CD4-positive, alpha-beta T cell treated with Interleukin-6 at 100 ng/mL for 8 hours (primary cell): ENCODE results near the gene PICK1.
"Not testable (repeated sequence)": the region's sequence is repeated elsewhere in the genome, so short reads cannot be mapped to it uniquely, and the experiment has no call there.

Experiments used
- DNase-seq: peaks from one replicate; pipeline ENCODE4 v3.0.0-alpha.2; 2020; ENCODE audit warnings: mixed read lengths, low spot score

The PICK1 gene

GRCh38 chr22:38074181-38075104, 17.2 kb downstream of the PICK1 start:
- DNase-seq: no peak

DNA sequence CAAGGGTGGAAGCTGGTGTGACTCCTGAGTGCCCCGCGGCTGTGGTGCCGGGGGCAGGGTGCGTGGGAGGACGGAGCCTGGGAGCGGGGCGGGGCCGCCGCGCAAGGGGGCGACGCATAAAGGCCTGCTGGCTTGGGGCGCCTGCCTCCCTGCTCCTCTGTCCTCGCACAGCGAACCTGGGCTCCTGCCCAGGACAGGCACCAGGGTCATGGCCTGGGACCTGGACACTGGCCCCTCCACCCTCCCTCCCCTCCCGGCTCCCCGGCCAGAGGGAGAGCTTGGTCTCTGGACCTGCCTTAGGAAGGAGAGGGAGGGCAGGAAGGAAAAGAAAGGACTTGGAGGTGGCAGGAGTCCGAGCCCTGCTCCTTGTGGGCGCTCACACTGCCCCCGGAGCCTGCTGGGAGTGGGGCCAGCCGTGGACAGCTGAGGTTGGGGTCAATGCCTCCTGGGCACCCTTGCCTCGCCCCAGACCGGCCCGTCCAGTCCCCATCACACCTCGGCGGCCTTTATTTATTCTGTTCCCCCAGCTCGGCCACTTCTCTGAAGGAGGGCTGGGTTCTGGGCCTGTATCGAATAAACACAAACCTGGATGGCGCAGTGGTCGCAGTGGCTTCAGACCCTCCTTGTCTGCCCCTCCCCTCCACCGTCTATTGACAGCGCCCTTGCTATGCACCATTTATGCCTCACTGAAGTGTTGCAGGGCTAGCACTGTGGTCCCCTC, 18.1 kb downstream of the PICK1 start:
- no peak for DNase-seq

DNA sequence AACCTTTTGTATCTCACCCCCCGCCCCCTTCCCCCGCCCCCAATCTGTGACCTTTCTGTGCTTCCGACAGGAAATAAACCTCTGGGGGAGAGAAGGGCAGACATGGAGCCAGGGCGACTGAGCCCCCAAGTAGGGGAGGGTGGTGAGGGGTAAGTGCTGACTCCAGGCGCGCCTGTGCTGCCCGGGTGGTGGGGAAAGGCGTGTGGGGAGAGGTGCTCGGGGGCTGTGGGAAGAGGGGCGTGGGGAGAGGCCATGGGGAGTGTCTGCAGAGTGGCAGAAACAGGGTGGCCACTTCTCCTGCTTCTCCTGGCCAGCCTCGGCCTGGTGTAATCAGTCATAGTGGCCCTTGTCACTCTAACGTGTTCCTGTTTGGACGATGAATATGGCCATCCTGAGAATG, 18.8 kb downstream of the PICK1 start:
- no peak for DNase-seq

DNA sequence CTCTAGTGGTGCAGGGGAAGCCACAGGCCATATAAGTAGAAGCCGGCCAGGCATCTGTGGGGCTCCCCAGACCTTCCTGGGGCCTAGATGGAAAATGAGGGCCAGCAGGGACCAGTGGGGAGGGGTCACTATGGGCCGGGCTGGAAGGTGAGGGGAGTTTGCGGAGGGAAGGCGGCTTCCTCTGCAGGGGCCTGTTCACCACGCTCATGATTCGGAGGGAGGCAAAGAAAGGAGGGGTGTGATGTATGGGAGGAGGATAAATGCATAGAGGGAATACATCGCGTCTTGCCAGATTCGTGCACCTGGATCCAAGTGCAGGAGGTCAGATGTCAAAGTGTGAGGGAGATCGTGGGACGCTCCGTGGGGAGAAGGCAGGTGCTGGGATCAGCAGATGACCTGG, 19.9 kb downstream of the PICK1 start:
- no peak for DNase-seq

GRCh38 chr22:38077595-38077994, 20.4 kb downstream of the PICK1 start:
- DNase-seq: no peak

GRCh38 chr22:38078046-38078840, 21.0 kb downstream of the PICK1 start:
- no peak for DNase-seq

DNA sequence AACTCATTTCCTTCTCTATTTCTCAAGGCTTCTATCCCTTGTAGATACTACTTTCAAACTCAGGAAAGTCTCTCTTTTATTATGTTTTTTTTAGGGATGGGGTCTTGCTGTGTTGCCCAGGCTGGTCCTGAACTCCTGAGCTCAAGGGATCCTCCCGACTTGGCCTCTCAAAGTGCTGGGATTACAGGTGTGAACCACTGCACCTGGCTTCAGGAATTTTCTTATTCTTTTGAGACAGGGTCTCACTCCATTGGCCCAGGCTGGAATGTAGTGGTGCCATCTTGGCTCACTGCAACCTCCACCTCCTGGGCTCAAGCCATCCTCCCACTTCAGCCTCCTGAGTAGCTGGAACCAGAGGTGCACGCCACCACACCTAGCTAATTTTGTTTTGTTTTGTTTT, 22.0 kb downstream of the PICK1 start:
- DNase-seq: not testable (repeated sequence)

GRCh38 chr22:38079804-38080203, 22.6 kb downstream of the PICK1 start:
- DNase-seq: no peak

DNA sequence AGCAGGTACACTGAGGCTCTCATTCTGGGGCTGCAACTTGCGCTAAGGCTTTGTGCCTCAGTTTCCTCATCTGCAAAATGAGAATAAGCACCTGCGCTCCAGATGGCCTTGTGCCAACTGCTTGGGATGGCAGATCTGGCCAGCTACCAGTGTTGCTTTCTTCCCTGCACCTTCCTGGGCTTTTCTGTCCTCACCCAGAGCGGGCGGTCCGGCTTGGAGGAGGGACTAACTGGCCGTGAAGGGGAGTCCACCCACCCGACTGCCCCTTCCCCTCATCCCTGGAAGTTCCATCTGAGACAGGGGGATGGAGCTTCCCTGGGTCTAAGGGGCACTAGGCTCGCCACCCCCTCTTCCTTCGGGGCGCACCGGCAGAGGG, 23.3 kb downstream of the PICK1 start:
- no peak for DNase-seq

- no peak for DNase-seq
Measured at GRCh38 chr22:38080850-38081635, 23.8 kb downstream of the PICK1 start.

DNA sequence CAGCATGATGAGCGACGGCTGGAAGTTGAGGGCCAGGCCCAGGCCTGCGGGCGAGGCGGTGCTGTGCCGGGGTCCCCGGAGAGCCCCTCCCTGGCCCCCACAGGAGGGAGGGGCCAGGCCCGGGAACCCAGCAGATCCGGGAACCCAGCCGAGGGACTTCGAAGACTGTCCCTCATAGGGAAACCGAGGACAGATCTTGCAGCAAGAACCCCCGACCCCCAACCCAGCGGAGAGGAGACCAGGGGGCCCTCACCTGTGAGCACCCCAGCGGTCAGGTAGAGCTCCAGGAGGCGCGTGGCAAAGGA, 24.4 kb downstream of the PICK1 start:
- no peak for DNase-seq

- no peak for DNase-seq
Measured at GRCh38 chr22:38081941-38082828, 25.0 kb downstream of the PICK1 start.

GRCh38 chr22:38082986-38083710, 25.9 kb downstream of the PICK1 start:
- no peak for DNase-seq

- no peak for DNase-seq
Measured at GRCh38 chr22:38083931-38084631, 26.9 kb downstream of the PICK1 start, which contains the start of gene SLC16A8. Gene SLC16A8, minus strand, starts transcription at chr22:38084184. Its CDS starts 1,311 bp downstream, at chr22:38082873.

- no peak for DNase-seq
Measured at GRCh38 chr22:38085056-38085455, 27.9 kb downstream of the PICK1 start.

DNA sequence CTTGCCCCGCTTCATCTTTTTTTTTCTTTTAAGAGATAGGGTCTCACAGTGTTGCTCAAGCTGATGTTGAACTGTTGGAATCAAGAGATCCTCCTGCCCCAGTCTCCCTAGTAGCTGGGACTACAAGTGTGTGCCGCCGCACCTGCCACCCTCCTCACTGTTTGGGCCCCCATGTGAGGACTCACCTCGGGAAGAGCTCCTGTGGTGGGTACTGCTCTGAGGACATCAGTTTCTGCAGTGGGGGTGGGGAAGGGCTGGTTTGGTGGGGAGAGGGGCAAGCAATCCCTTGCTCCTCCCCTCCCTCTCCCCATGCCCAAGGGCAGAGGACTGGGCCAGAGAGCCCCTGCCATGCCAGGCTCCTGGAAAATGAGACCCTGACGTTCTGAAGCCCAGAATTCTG, 28.3 kb downstream of the PICK1 start:
- no peak for DNase-seq

GRCh38 chr22:38086001-38086845, 29.0 kb downstream of the PICK1 start:
- DNase-seq: no peak

GRCh38 chr22:38086942-38087341, 29.7 kb downstream of the PICK1 start:
- no peak for DNase-seq
